CD4-positive, alpha-beta T cell treated with Interleukin-6 for 4 hours (primary cell): ENCODE data around the gene NKX6-2.
"Not testable (repeated sequence)": the region's sequence is repeated elsewhere in the genome, so short reads cannot be mapped to it uniquely, and the experiment has no call there.

Experiments
- DNase-seq: peaks from one replicate; pipeline ENCODE4 v3.0.0-alpha.2; 2020; ENCODE audit warnings: mixed read lengths

Gene NKX6-2

GRCh38 chr10:132812520-132812919, 26.6 kb upstream of the NKX6-2 start:
- no peak for DNase-seq

DNA sequence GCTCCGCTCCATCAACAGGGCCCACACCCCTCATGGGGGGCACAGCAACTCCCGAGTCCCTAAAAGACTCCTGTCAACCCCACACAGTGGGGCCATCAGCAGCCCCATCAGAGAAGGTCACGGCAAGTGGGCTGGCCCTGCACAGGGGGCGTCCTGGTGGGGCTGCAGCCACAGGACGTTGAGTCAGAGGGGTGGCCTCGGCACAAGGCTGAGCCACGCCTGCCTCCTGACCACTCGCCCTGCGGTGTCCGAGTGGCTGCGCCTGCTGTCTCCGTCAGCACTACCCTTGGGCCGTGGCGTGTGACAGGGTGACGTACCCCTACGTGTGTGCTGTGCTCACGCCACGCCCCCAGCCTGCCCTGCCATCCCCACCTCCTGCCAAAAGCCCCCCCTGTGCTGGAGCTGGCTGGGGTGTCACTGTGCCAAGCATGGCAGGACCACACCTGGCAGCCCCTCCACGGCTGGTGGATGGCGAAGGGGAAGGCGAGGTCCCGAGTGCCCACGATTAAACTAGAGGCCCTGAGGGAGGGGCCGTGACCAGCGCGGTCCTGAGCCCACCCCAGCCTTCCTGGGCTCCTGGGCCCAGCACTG, 26.0 kb upstream of the NKX6-2 start:
- DNase-seq, result no peak

DNA sequence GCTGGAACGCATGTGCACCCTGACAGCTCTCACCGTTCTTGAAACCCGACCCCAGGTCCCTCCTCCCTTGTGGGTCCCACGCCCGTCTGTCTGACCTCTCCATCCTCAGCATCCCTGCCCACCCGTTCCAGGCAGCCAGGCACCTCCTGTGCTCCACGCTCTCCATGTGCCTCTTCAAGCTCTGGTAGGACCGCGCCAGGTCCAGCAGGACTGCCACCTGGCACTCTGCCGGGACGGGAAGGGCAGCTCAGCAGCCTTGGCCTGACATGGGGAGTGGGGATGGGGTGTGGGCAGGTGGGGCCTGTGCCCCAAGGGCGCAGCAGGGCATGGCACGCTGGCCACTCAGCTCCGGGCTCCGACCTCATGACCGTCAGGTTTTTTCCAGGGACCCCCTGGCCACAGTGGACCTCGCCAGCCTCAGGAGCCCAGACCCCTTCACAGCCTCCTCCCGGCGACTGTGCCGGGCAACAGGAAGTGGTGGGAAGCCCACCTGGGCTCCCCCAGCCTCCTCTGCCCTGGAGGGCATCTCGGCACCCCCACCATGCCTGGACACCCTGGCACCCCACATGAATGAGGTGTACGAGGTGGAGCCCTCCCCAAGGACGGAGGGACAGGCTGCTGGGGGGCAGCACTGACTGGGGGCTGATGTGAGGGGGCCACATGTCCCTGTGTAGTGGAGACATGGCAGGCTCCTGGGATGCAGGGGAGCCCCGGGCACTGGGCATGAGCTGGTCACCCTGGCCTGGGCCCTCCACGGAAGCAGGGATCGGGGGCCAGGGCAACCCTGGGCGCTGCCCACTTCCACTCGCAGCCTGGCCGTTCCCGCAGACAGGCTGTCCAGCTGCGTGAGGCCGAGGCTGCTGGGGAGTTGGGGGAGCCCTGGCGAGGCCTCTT, 25.1 kb upstream of the NKX6-2 start:
- DNase-seq, result no peak

DNA sequence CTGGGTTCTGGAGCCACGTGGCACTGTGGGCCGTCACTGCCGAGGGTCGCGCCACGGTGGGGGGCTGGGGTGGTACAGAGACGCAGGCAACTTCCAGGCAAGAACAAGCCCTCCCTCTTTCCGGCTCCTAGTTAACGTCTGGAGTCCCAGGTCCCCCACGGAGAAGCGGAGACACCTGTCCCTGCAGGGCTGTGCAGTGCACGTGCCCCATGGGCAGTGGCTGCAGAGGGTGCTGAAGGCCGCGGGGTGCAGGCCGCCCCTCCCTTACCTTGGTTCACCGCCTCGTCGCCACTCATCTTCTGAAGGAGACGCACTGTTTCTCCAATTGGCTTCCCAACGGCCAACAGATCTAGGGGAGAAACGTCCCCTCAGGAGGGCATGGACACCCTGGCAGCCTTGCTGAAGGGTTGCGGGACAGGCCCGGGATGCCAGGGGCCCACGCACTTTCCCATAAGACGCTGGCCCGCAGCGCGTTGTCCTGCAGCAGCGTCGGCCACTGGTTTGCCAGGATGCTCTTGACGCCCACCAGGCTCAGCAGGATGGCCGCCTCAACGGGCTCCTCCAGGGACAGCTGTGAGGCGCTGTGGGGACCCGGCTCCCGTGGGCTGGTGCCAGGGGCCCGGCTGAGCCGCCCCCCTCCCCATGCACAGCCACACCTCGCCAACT, 24.3 kb upstream of the NKX6-2 start:
- DNase-seq, result no peak

DNA sequence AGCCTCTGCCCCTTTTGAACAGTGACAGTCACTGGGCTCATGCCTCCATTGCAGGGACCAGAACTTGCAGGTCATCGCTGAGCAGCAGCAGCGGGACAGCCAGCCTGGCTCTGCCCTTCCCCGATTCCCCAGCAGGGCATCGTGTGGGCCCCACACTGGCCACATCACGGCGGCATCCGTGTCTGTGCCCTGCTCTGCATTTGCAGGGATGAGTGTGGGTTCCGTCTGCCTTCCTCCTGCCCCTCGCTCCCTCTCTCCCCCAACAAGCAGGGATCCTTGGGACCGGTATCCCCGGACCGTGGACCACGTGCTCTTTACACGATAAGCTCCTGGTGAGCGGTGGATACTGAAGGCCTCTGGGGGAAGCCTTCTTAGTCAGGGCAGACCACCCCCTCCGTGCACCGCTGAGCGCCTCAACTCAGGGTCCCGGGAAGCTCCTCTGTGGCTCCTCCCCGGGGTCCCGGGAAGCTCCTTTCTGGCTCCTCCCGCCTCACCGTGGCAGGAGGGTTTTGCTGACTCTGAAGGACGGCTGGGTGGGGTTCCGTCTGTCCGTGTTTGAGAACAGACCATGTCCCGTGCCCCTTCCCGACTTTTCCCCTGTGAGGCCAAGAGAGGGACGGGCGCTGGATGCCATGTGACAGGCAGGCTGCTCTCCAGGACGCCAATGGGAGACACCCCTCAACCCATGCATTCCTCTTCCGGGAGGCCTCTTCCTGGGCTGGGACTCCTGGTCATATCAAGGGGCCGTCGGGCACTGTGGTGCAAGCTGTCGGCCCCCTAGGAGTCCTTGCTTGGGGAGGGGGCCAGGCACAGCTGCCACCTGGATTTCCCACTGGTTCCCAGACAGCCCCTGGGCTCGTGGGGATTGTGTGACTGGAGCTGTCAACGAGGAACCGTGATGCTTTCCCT, 23.5 kb upstream of the NKX6-2 start:
- DNase-seq, result no peak

DNA sequence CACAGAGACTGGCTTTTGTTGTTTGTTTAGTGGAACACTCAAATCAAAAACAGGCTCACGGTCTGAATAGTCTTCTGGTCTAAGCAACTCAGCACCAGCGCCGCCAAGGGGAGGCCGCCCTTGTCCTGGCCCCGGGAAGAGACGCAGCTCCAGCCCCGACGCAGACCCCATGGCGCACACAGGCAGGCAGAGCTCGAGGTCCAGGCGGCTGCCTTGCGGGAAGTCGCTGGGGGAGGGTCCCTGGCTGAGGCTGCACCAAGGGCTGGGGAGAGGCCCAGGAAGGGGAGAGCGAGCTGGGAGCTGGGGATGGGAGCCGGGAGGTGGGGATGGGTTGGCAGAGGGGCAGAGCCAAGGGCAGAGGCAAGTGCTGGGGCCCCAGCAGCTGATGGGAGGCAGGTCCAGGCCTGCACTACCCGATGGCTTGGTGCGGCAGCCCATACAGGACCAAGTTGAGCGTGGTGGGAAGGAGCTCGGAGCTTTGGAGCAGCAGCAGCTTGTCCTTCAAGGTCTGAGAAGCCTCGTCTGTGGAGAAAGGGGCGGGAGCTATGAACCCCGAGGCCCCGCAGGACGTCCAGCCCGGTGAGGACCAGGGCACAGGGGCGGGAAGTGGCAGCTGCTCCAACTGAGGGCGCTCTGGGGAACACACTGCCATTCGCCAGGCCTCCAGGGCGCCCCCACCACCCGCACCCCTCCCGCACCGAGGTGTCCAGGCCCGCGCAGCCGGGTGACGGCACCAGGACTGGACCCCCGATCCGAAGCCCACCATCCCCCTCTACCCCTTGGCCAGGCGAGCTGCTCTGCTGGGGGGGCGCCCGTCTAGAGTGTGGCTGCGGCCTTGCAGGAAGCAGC, 22.7 kb upstream of the NKX6-2 start:
- no peak for DNase-seq

DNA sequence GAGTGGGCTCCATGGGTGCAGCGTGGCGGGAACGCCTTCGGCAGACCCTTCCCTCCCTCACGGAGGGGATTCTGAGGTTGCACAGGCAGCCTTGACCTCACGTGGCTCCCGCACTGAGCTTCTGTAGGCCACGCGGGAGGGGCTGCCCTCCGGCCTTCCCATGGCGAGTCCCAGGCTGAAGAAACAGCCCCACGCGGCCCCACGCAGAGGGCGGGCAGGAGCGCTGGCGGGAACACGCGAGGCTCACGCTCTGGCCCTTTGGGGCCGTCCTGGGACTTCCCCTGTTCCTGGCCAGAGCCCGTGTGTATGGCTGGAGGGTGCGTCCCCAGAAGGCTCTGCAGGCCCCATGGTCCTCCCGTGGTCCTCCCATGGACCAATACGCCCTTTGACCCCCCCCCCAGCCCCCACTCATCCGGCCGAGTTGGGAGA, 21.7 kb upstream of the NKX6-2 start:
- no peak for DNase-seq

DNA sequence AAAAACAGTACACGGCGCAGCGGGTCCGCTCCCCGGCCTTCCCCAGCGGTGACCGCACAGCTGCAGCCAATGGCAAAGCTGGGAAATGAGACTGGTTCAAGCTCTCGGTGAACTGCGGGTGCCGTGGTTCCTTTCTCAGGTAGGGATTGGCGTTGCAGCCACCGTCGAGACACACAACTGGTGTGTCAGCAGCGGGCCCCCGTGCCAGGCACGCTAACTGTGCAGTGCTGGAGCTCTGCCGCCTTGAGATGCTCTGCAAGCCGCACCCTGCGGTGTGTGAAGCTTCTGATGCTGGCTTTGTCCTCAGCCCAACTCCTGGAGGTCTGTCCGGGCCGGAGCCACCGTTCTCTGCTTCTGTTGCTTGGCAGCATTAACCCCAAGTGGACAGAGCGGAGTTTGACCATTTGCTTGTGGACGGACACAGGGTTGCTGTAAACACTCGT, 20.6 kb upstream of the NKX6-2 start:
- DNase-seq, result no peak

GRCh38 chr10:132806110-132806509, 20.2 kb upstream of the NKX6-2 start:
- DNase-seq, result no peak

GRCh38 chr10:132805599-132805998, 19.7 kb upstream of the NKX6-2 start:
- no peak for DNase-seq

GRCh38 chr10:132804785-132805426, 19.0 kb upstream of the NKX6-2 start:
- no peak for DNase-seq

GRCh38 chr10:132804287-132804686, 18.3 kb upstream of the NKX6-2 start:
- no peak for DNase-seq

DNA sequence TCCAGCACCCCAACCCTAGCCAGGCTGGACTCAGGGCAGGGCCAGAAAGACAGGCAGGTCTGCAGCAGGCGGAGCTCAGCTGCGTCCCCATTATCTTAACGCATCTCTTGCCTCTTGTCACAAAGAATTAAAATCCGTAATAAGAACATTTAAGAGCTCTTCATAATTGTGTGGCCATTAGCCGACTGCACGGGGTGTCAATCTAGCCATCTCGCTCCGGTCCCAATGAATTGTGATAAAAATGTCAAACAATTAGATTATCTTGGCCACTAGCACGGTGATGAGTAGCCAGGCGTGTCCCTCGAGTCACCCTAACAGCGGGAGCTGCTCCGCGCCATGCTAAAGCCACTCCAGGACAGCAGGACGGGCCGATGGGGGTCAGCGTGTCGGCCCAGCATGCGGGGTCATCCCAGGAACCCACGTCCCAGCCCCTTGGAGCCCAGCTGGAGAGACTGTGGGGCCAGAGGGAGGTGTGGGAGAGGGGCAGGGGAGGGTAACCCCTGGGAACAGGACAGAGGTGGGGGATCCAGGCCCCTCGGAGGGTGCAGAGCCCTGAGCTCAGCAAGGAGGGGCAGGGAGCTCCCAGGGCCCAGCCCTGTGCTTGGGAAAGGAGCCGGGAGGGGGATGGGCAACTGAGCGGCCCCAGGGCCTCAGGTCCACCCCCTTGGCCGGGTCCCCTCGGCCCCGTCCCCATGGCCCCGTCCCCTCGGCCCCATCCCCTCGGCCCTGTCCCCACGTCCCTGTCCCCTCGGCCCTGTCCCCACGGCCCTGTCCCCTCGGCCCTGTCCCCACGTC, 17.7 kb upstream of the NKX6-2 start:
- no peak for DNase-seq

DNA sequence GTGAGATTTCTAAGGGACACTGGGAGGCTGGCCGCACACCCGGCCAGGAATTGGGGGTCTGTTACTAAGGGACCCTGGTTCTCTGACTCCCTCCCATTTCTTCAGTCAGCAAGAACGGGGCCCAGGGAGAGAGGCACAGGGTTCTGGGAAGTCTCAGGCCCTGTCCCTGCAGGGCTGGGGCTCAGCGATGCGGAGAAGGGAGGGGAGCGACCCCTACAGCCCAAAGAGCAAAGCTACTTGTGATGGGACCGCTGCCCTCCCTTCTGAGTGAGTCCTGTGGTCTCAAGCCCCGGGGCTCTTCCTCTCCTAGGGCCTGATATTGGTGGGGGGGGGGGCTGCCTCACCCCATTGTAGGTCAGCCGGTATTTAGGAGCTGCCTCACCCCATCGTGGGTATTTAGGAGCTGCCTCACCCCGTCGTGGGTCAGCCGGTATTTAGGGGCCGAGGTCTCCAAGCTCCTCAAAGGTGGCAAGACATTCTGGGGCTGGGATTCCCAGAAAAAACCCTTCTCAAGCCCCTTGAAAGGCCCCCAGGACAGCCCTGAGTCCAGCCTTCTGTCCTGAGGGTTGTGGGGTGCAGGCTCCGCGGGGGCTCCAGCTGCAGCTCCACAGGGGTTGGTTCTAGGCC, 16.9 kb upstream of the NKX6-2 start:
- DNase-seq, result no peak

GRCh38 chr10:132802048-132802447, 16.1 kb upstream of the NKX6-2 start:
- DNase-seq, result no peak

GRCh38 chr10:132799865-132800264, 13.9 kb upstream of the NKX6-2 start:
- no peak for DNase-seq

- DNase-seq, result no peak
Measured at GRCh38 chr10:132798876-132799275, 12.9 kb upstream of the NKX6-2 start.

GRCh38 chr10:132798403-132798802, 12.5 kb upstream of the NKX6-2 start:
- no peak for DNase-seq

DNA sequence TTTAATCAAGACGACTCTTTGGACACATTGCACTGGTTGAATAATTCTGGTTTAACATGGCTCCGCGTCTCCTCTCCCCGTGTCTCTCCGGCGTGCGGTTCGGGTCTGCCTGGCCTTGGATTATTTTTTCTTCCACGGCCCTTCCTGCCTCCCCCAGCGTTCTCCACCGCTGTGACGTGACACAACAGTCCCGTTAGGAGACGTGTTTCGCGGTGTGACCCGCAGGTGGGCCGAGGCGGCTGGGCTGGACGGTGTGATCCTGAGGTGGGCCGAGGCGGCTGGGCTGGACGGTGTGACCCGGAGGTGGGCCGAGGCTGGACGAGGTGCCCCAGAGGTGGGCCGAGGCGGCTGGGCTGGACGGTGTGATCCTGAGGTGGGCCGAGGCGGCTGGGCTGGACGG, 12.0 kb upstream of the NKX6-2 start:
- DNase-seq, result not testable (repeated sequence)

GRCh38 chr10:132796846-132797245, 10.9 kb upstream of the NKX6-2 start:
- no peak for DNase-seq
